Smooth muscle cell (in vitro differentiated cells): Measurements from ENCODE around the gene ADAMTS1. TPM values are rescaled to one million over a fixed set of nuclear protein-coding genes. Genes with fewer than 3 reads are reported as not detected.

ENCODE experiments used
- DNase-seq: peaks from one replicate; lab custom pipeline; 2025; ENCODE audit not compliant: unreplicated experiment; lab: John Stamatoyannopoulos, UW
- H2AFZ ChIP-seq: fragments of 200-600 bp; sonication (generic); 2 replicates; pipeline ENCODE4 v1.6.0; 2016; ENCODE audit warnings: antibody characterized with exemption, low read depth, mild to moderate bottlenecking
- H3F3A ChIP-seq: fragments of 200-600 bp; sonication (generic); 2 replicates; pipeline ENCODE4 v1.6.0; 2017; ENCODE audit warnings: antibody characterized with exemption, low read depth
- H3K27ac ChIP-seq: fragments of 200-600 bp; sonication (generic); 2 replicates; pipeline ENCODE4 v1.5.1; 2016; ENCODE audit warnings: low read depth, mild to moderate bottlenecking
- H3K27me3 ChIP-seq: fragments of 200-600 bp; sonication (generic); 2 replicates; pipeline ENCODE4 v1.6.1; 2016; ENCODE audit warnings: low read depth, mild to moderate bottlenecking
- H3K36me3 ChIP-seq: fragments of 200-600 bp; sonication (generic); 2 replicates; pipeline ENCODE4 v1.5.1; 2016; ENCODE audit warnings: low read depth
- H3K4me1 ChIP-seq: fragments of 200-600 bp; sonication (generic); 2 replicates; pipeline ENCODE4 v1.5.1; 2016; ENCODE audit warnings: low read depth
- H3K4me2 ChIP-seq: fragments of 200-600 bp; sonication (generic); 2 replicates; pipeline ENCODE4 v1.6.0; 2016; ENCODE audit warnings: mild to moderate bottlenecking
- H3K4me3 ChIP-seq: fragments of 200-600 bp; sonication (generic); 2 replicates; pipeline ENCODE4 v1.5.1; 2016; ENCODE audit warnings: mild to moderate bottlenecking
- H3K79me2 ChIP-seq: fragments of 200-600 bp; sonication (generic); 2 replicates; pipeline ENCODE4 v1.6.0; 2016; ENCODE audit warnings: low read depth, mild to moderate bottlenecking
- H3K9ac ChIP-seq: fragments of 200-600 bp; sonication (generic); 2 replicates; pipeline ENCODE4 v1.6.0; 2016; ENCODE audit warnings: low read depth
- H3K9me3 ChIP-seq: fragments of 200-600 bp; sonication (generic); replicated peaks from 2 replicates; pipeline ENCODE4 v1.5.1; 2016; ENCODE audit warnings: low read depth
- H4K20me1 ChIP-seq: fragments of 200-600 bp; sonication (generic); 2 replicates; pipeline ENCODE4 v1.6.0; 2016; ENCODE audit warnings: low read depth
- WGBS: methylation state at CpG from one replicate; pipeline ENCODE4 v1.1.7; 2016; ENCODE audit warnings: low lambda C conversion rate; 5-methylcytosine and 5-hydroxymethylcytosine counted together
- polyA plus RNA-seq: library from polyadenylated mRNA; unstranded; fragments of >200 nt; fragmentation: Nextera tagmentation; extraction: Ambion mirVana; gene quantifications from 2 replicates; pipeline ENCODE4 v1.2.1, GENCODE V29; 2016
- total RNA-seq: library from RNA; depleted of rRNA; stranded (reverse); fragments of >200 nt; gene quantifications from 2 replicates; pipeline ENCODE4 v1.2.3, GENCODE V29; 2014
- TF ChIP-seq, protein P1 (sequence below): fragments of 200-600 bp; sonication (generic); IDR thresholded peaks from 2 replicates; pipeline ENCODE4 v1.5.1; 2017; ENCODE audit warnings: borderline replicate concordance, mild to moderate bottlenecking, antibody characterized with exemption; ENCODE audit not compliant: insufficient read depth, poor library complexity, severe bottlenecking

Gene ADAMTS1
- total and polyA plus RNA-seq, 2 experiments from 2014 or later: 181 to 264 TPM

DNA sequence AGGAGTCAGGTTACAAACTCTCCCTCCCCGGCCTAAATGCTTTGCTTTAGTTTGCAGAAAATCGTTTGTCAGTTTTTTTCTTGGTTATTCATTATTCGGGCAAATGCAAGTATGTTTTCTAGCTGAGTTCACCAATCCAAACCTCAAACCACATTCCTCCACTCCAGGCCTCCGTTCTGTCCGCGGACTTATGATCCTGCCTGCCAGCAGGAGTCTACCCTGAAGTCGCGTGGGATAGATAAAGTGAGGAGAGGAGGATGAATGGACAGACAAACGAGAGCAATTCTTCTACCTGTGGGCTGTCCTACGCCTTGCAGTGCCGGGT lies 1.3 kb downstream of the ADAMTS1 start:
- Histone ChIP-seq H3K27me3 (no peaks in the 10 kb centered on the region), H3K4me3 (peak overlapping the region; percentile 87), H3K27ac (peak overlapping the region; percentile 90), H2AFZ (peak overlapping the region; percentile 4), H3K4me2 (peak overlapping the region; percentile 98), H3K79me2 (peaks cover 26% of the 10 kb centered on the region), H3K36me3 (peaks cover 20% of the 10 kb centered on the region), H4K20me1 (peaks cover 62% of the 10 kb centered on the region), H3K9ac (peak overlapping the region; percentile 85), H3K9me3 (no peaks in the 10 kb centered on the region), H3K4me1 (peaks cover 2% of the 10 kb centered on the region), H3F3A (peaks cover 59% of the 10 kb centered on the region)
- TF ChIP-seq, protein P1, sequence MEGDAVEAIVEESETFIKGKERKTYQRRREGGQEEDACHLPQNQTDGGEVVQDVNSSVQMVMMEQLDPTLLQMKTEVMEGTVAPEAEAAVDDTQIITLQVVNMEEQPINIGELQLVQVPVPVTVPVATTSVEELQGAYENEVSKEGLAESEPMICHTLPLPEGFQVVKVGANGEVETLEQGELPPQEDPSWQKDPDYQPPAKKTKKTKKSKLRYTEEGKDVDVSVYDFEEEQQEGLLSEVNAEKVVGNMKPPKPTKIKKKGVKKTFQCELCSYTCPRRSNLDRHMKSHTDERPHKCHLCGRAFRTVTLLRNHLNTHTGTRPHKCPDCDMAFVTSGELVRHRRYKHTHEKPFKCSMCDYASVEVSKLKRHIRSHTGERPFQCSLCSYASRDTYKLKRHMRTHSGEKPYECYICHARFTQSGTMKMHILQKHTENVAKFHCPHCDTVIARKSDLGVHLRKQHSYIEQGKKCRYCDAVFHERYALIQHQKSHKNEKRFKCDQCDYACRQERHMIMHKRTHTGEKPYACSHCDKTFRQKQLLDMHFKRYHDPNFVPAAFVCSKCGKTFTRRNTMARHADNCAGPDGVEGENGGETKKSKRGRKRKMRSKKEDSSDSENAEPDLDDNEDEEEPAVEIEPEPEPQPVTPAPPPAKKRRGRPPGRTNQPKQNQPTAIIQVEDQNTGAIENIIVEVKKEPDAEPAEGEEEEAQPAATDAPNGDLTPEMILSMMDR: no peak
- DNase-seq: no peak
- WGBS: 0% methylated on average over 11 of the region's 11 CpGs

- H3K9me3 ChIP-seq: no peaks in the 10 kb centered on the region
- no peaks in the 10 kb centered on the region for H3K27me3 ChIP-seq
- TF ChIP-seq, protein P1: peak; percentile 27
- peaks cover 2% of the 10 kb centered on the region for H3K4me1 ChIP-seq
- H3K36me3 ChIP-seq: peaks cover 25% of the 10 kb centered on the region
- H2AFZ ChIP-seq: peak overlapping the region; percentile 4
- peaks cover 69% of the 10 kb centered on the region for H4K20me1 ChIP-seq
- H3K79me2 ChIP-seq: peaks cover 26% of the 10 kb centered on the region
- WGBS: under 1% methylated on average over 33 of the region's 35 CpGs
- peak overlapping the region; percentile 87 for H3K4me3 ChIP-seq
- H3K27ac ChIP-seq: peak overlapping the region; percentile 90
- H3K9ac ChIP-seq: peak overlapping the region; percentile 85
- peak; percentile 36 for DNase-seq
- H3F3A ChIP-seq: peaks cover 64% of the 10 kb centered on the region
- peak overlapping the region; percentile 98 for H3K4me2 ChIP-seq
Measured at GRCh38 chr21:26842974-26843932, 2.0 kb downstream of the ADAMTS1 start.

- Histone ChIP-seq H3K36me3 (peaks cover 27% of the 10 kb centered on the region), H3K4me2 (peak overlapping the region; percentile 98), H3K4me3 (peak overlapping the region; percentile 87), H4K20me1 (peaks cover 78% of the 10 kb centered on the region), H3K27me3 (no peaks in the 10 kb centered on the region), H3K79me2 (peaks cover 26% of the 10 kb centered on the region), H2AFZ (no peak overlapping the region), H3K4me1 (peaks cover 2% of the 10 kb centered on the region), H3F3A (peaks cover 66% of the 10 kb centered on the region), H3K9me3 (no peaks in the 10 kb centered on the region), H3K27ac (peak overlapping the region; percentile 90), H3K9ac (peak overlapping the region; percentile 85)
- no peak for DNase-seq
- TF ChIP-seq, protein P1: no peak
- WGBS: 61% methylated on average over 11 of the region's 11 CpGs
Measured at GRCh38 chr21:26842300-26842699, 2.9 kb downstream of the ADAMTS1 start.
